A673 (cell line): ENCODE results near the gene PGAP6.

Experiments used
- CTCF ChIP-seq: fragments of 300-800, 200-600 bp; sonication (generic); conservative IDR thresholded peaks from 2 replicates; pipeline ENCODE4 v1.5.1; 2017; ENCODE audit warnings: low read depth, mild to moderate bottlenecking, antibody characterized with exemption, low read length, moderate library complexity, mixed read lengths
- EZH2 ChIP-seq: fragments of 200-600 bp; sonication (generic); IDR thresholded peaks from 2 replicates; pipeline ENCODE4 v1.6.1; 2017; ENCODE audit warnings: borderline replicate concordance, low read depth, mild to moderate bottlenecking, mixed read lengths, antibody characterized with exemption, low read length; ENCODE audit not compliant: poor library complexity, severe bottlenecking

GRCh38 chr16:340370-341091, 41.2 kb downstream of the PGAP6 start:
- TF ChIP-seq CTCF: no peak
- TF ChIP-seq EZH2: no peak
